MCF 10A (cell line): ENCODE data around the gene CTNNA2. TPM values are rescaled to one million over a fixed set of nuclear protein-coding genes. Genes with fewer than 3 reads are reported as not detected.

Experiments used
- BruUV-seq: library from RNA; stranded (reverse); fragments of 400-500 nt; replicated peaks from 2 replicates; lab custom pipeline; 2021; lab: Mats Ljungman, UMichigan
- CTCF ChIA-PET: fragments of 300-600 bp; sonication (Branson Sonifier 250); formaldehyde crosslinking; extraction: SDS; loops from one replicate; lab custom pipeline; 2021; ENCODE audit warnings: antibody characterized with exemption, inconsistent platforms; lab: Yijun Ruan, JAX
- POLR2A ChIA-PET: fragments of 300-600, 350-650 bp; sonication (Branson Sonifier 250); formaldehyde crosslinking; extraction: SDS; loops from one replicate; lab custom pipeline; 2020; ENCODE audit warnings: antibody characterized with exemption, inconsistent platforms; lab: Yijun Ruan, JAX
- DNase-seq: peaks from one replicate; pipeline ENCODE4 v3.0.0-alpha.2; 2018; ENCODE audit not compliant: unreplicated experiment
- H3K27ac Mint-ChIP-seq: one replicate; pipeline ENCODE4 v1.8.0; 2022; ENCODE audit warnings: mild to moderate bottlenecking, low read depth, mixed read lengths; ENCODE audit not compliant: unreplicated experiment
- H3K27me3 Mint-ChIP-seq: one replicate; pipeline ENCODE4 v1.8.0; 2022; ENCODE audit warnings: mixed read lengths; ENCODE audit not compliant: insufficient read depth, unreplicated experiment
- H3K36me3 Mint-ChIP-seq: one replicate; pipeline ENCODE4 v1.8.0; 2022; ENCODE audit warnings: mild to moderate bottlenecking, moderate library complexity, mixed read lengths; ENCODE audit not compliant: insufficient read depth, unreplicated experiment
- H3K4me1 Mint-ChIP-seq: one replicate; pipeline ENCODE4 v1.8.0; 2022; ENCODE audit warnings: mixed read lengths; ENCODE audit not compliant: insufficient read depth, unreplicated experiment
- H3K4me3 Mint-ChIP-seq: one replicate; pipeline ENCODE4 v1.8.0; 2022; ENCODE audit warnings: mild to moderate bottlenecking, moderate library complexity, mixed read lengths; ENCODE audit not compliant: unreplicated experiment
- H3K9me3 Mint-ChIP-seq: one replicate; pipeline ENCODE4 v1.8.0; 2022; ENCODE audit warnings: mixed read lengths; ENCODE audit not compliant: unreplicated experiment
- intact Hi-C: fragments of 100-400 bp; cut with micrococcal nuclease; formaldehyde crosslinking; loops from 2 replicates; pipeline ENCODE4 v1.14.1; 2022
- total RNA-seq: library from RNA; stranded (reverse); gene quantifications from 2 replicates; pipeline ENCODE4 v1.2.3, GENCODE V29; 2022
- TF ChIP-seq, protein P1 (sequence below): fragments of 200-600 bp; IDR thresholded peaks from one replicate; pipeline ENCODE4 v1.8.0; 2022; ENCODE audit warnings: antibody characterized with exemption, mild to moderate bottlenecking; ENCODE audit not compliant: unreplicated experiment

The CTNNA2 gene
- total RNA-seq, 1 experiment from 2014 or later, result not detected

- Mint-ChIP-seq H3K27ac (no peak overlapping the region), H3K9me3 (no peaks in the 10 kb centered on the region), H3K4me1 (peaks cover 8% of the 10 kb centered on the region), H3K27me3 (no peaks in the 10 kb centered on the region), H3K4me3 (no peak overlapping the region), H3K36me3 (no peaks in the 10 kb centered on the region)
- BruUV-seq, result no TSS peak
- POLR2A ChIA-PET, result no interaction called here
- no peak for DNase-seq
- CTCF ChIA-PET, result interaction anchor here (0.6 to 1.2 kb wide), 2 partner anchors 18 to 86 kb away, joined by 3 to 4 read pairs; no protein-coding TSS in a partner anchor
- intact Hi-C loops, result no loop called here
- TF ChIP-seq, protein P1, sequence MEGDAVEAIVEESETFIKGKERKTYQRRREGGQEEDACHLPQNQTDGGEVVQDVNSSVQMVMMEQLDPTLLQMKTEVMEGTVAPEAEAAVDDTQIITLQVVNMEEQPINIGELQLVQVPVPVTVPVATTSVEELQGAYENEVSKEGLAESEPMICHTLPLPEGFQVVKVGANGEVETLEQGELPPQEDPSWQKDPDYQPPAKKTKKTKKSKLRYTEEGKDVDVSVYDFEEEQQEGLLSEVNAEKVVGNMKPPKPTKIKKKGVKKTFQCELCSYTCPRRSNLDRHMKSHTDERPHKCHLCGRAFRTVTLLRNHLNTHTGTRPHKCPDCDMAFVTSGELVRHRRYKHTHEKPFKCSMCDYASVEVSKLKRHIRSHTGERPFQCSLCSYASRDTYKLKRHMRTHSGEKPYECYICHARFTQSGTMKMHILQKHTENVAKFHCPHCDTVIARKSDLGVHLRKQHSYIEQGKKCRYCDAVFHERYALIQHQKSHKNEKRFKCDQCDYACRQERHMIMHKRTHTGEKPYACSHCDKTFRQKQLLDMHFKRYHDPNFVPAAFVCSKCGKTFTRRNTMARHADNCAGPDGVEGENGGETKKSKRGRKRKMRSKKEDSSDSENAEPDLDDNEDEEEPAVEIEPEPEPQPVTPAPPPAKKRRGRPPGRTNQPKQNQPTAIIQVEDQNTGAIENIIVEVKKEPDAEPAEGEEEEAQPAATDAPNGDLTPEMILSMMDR, result no peak
Measured at GRCh38 chr2:79906139-79906890, 393.5 kb downstream of the CTNNA2 start.

GRCh38 chr2:79909521-79909920 is 396.7 kb downstream of the CTNNA2 start:
- Mint-ChIP-seq H3K27me3 (no peaks in the 10 kb centered on the region), H3K9me3 (no peaks in the 10 kb centered on the region), H3K36me3 (no peaks in the 10 kb centered on the region), H3K4me1 (no peaks in the 10 kb centered on the region), H3K27ac (no peak overlapping the region), H3K4me3 (no peak overlapping the region)
- TF ChIP-seq, protein P1, result no peak
- intact Hi-C loops, result no loop called here
- CTCF ChIA-PET, result interaction anchor here (0.7 kb wide), 2 partner anchors 10 to 27 kb away, joined by 3 read pairs; no protein-coding TSS in a partner anchor
- no TSS peak for BruUV-seq
- DNase-seq, result no peak
- POLR2A ChIA-PET, result no interaction called here

GRCh38 chr2:79910643-79911042 is 397.8 kb downstream of the CTNNA2 start:
- Mint-ChIP-seq H3K4me3 (no peak overlapping the region), H3K36me3 (no peaks in the 10 kb centered on the region), H3K27ac (no peak overlapping the region), H3K4me1 (no peaks in the 10 kb centered on the region), H3K9me3 (no peaks in the 10 kb centered on the region), H3K27me3 (no peaks in the 10 kb centered on the region)
- intact Hi-C loops, result no loop called here
- no TSS peak for BruUV-seq
- TF ChIP-seq, protein P1, result peak; percentile 19
- POLR2A ChIA-PET, result no interaction called here
- no peak for DNase-seq
- CTCF ChIA-PET, result interaction anchor here (0.6 kb wide), 1 partner anchor 723 kb away, joined by 3 read pairs; no protein-coding TSS in a partner anchor

- POLR2A ChIA-PET, result no interaction called here
- CTCF ChIA-PET, result interaction anchor here (1.2 kb wide), 1 partner anchor 23 kb away, joined by 3 read pairs; no protein-coding TSS in a partner anchor
- Mint-ChIP-seq H3K27ac (no peak overlapping the region), H3K4me1 (no peaks in the 10 kb centered on the region), H3K9me3 (no peaks in the 10 kb centered on the region), H3K4me3 (no peak overlapping the region), H3K27me3 (no peaks in the 10 kb centered on the region), H3K36me3 (no peaks in the 10 kb centered on the region)
- no TSS peak for BruUV-seq
- TF ChIP-seq, protein P1, result no peak
- intact Hi-C loops, result no loop called here
- DNase-seq, result no peak
Measured at GRCh38 chr2:79915455-79915854, 402.6 kb downstream of the CTNNA2 start.
